Activated T-cell treated with anti-CD3 and anti-CD28 coated beads, Interleukin-2, amount 50 U/mL, for 48 hours (primary cell): ENCODE results near the gene WDR90.
A peak's percentile ranks its signal among the peaks of the same experiment; 100 is the strongest.

Experiments used
- DNase-seq, 2 experiments: peaks; one replicate each; pipeline ENCODE4 v3.0.0-alpha.2; 2020

WDR90 gene

DNA sequence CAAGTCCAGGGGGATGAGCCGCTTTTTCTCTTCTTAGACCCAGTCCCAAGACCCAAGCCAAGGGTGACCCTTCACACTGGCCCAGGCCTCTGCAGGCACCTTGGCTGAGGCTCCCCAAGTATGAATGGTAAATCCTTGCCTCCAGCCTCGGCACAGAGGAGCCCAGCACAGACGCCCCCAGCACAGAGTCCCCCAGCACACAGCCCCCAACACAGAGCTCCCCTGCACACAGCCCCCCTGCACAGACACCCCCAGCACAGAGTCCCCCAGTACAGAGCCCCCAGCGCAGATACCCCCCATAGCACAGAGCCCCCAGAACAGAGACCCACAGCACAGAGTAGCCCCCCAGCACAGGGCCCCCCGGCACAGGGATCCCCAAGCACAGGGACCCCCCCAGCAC lies 8.6 kb upstream of the WDR90 start:
- DNase-seq = no peak

- DNase-seq = peak; percentile 84 to 90
Observed at GRCh38 chr16:641326-642188, 7.6 kb upstream of the WDR90 start, which contains the start of gene MCRIP2. Gene MCRIP2, plus strand, starts transcription at chr16:641828. Its CDS starts 164 bp downstream, at chr16:641992.

DNA sequence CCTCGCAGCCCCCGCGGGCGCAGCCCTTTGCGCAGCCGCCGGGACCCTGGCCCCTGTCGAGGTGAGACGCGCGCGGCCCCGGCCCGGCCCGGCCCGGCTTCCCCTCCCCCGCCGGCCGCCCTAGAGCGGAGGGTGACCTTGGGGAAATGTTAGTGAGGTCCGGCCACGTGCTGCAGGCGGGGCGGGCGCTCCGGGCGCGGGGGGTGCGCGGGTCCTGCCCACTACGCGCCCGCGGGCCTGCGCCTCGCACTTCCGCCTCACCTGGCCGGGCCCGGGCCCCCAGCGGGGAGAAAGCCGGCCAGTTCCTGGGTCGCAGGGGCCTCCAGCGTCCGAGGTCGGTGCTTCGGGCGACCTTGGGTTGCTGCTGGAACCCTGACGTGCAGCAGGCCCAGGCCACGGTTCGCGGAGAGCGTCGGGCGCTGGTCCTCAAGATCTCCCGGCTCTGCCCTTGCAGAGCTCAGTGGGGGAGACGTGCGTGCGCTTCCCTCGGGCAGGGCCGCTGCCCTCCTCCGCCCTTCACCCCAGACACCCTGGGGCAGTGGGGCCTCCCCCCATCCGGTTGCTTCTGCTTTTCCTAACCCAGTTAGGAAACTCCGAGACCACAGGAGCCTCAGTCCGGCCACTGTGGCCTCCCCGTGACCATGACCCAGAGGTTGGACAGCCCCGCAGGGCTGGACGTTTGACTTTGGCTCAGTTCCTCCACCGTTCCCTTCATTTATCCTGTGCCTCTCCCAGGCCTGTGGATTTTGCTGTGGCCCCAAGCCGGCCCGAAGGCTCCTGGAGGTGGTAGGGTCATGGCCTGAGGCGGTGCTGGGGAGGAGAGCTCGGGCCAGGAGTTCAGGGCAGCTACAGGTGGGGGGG lies 6.7 kb upstream of the WDR90 start:
- DNase-seq = peak; percentile 63 to 67

DNA sequence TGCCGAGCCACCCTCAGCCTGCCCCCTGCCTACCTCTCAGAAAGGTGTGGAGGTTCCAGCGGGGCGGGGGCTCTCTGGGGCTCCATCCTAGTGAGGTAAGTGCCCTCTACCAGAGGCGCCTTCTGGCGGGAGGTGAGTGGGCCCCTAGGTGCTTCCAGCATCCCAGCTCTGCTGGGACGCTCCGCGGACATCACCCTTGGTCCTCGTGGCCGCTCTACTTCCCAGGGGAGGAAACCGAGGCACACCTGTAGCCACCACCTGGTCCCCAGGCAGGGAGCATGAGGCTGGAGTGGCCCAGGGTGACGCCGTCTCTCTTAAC lies 6.2 kb upstream of the WDR90 start:
- no peak for DNase-seq

- DNase-seq = no peak
Observed at GRCh38 chr16:644556-644955, 4.6 kb upstream of the WDR90 start.

DNA sequence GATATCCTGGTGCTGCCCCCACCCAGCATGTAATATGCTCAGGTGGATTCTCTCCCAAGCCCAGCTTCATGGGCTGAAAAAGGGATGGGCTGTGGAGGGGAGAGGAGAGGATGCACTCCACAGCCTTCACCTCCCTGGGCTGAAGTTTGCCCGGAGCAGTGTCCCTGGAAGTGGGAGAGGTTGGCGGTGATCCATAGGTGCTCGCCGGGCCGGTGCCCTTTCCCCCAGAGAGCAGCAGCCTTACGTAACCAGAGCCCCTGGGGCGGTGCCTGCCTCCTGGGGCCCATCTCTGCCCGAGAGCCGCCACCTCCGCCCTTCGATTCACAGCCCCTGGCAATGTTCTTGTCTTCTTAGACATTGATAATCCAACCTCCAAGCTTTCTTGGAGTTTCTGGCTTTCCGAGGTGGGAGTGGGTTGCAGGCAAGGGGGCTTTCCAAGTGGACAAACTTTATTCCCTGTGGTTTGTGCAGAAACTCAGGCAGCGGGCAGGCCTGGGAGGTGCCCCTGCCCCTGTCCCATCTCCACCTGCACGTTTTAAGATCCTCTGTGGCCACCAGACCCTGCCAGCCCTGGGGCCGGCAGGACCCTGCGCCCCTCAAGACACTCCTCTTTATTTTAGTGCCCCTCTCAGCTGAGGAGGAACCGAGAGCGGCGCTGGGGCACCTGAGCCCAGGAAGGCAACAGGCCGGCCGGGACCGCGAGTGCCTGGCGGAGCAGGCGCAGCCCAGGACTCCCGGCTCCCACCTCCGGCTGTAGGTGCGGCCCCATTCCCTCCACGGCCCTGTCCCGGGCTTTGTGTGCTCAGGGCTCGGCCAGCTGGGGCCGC lies 3.1 kb upstream of the WDR90 start:
- DNase-seq = no peak

GRCh38 chr16:646679-647172 lies 2.4 kb upstream of the WDR90 start:
- no peak for DNase-seq

- no peak for DNase-seq
Observed at GRCh38 chr16:647173-647902, 1.8 kb upstream of the WDR90 start.

- DNase-seq = peak; percentile 67 to 74
Observed at GRCh38 chr16:648071-648780, 939 bp upstream of the WDR90 start.

- peak; percentile 53 to 60 for DNase-seq
Observed at GRCh38 chr16:649631-650030, 466 bp downstream of the WDR90 start.

DNA sequence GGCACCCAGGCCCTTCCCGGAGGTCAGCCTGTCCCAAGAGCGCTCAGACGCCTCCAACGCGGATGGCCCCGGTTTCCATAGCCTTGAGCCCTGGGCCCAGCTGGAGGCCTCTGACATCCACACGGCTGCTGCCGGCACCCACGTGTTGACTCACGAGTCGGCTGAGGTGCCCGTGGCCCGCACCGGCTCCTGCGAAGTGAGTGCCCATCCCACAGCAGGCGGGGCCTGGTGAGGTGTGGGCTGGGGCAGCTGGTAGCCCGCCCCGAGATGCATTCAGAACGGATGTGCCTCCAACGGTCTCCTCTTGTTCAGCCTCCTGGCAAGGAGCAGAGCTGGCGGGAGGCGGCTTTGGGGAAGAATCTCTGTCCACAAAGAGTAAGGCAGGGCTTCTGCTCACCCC lies 2.7 kb downstream of the WDR90 start:
- no peak for DNase-seq

GRCh38 chr16:652454-653305 lies 3.5 kb downstream of the WDR90 start:
- no peak for DNase-seq

- DNase-seq = no peak
Observed at GRCh38 chr16:654034-654433, 4.9 kb downstream of the WDR90 start.

- no peak for DNase-seq
Observed at GRCh38 chr16:657487-657886, 8.3 kb downstream of the WDR90 start.

GRCh38 chr16:658679-659571 lies 9.8 kb downstream of the WDR90 start:
- no peak for DNase-seq

DNA sequence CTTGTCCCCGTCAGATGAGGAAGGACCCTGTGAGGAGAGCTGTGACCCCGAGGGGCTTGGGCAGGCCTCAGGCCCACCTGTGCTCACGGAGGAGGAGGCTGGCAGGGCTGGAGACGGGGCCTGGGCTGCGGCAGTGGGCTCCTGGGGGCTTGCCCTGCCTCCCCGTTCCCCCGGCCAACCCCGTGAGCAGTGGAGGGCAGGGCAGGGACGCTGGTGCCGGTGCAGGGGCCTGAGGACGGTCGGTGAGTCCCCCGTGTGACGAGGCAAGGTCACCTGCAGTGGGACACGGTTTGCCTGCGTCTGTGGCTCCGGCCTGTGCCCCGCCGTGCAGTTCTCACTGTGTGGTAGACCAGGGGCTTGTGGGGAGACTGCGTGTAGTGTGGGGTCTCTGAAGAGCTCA lies 10.5 kb downstream of the WDR90 start:
- no peak for DNase-seq

- DNase-seq = no peak
Observed at GRCh38 chr16:660132-660458, 10.9 kb downstream of the WDR90 start.

- DNase-seq = peak; percentile 77
Observed at GRCh38 chr16:660459-661183, 11.5 kb downstream of the WDR90 start.
